Glutamatergic neuron (in vitro differentiated cells): ENCODE results near the gene NOP56. TPM values are rescaled to one million over a fixed set of nuclear protein-coding genes. Genes with fewer than 3 reads are reported as not detected.
A peak's percentile ranks its signal among the peaks of the same experiment; 100 is the strongest.

ENCODE experiments used
- DNase-seq: peaks from one replicate; pipeline ENCODE4 v3.0.0; 2022
- H3K27ac Mint-ChIP-seq: one replicate; pipeline ENCODE4 v1.8.0; 2020; ENCODE audit warnings: mild to moderate bottlenecking, mixed read lengths, inconsistent platforms; ENCODE audit not compliant: unreplicated experiment
- H3K27me3 Mint-ChIP-seq: one replicate; pipeline ENCODE4 v1.8.0; 2020; ENCODE audit warnings: mild to moderate bottlenecking, moderate library complexity, mixed read lengths, inconsistent platforms; ENCODE audit not compliant: unreplicated experiment
- H3K36me3 Mint-ChIP-seq: one replicate; pipeline ENCODE4 v1.8.0; 2020; ENCODE audit warnings: mild to moderate bottlenecking, mixed read lengths, inconsistent platforms; ENCODE audit not compliant: unreplicated experiment
- H3K4me1 Mint-ChIP-seq: one replicate; pipeline ENCODE4 v1.8.0; 2020; ENCODE audit warnings: mild to moderate bottlenecking, low read depth, mixed read lengths, inconsistent platforms; ENCODE audit not compliant: unreplicated experiment
- H3K4me3 Mint-ChIP-seq: one replicate; pipeline ENCODE4 v1.8.0; 2020; ENCODE audit warnings: mild to moderate bottlenecking, mixed read lengths, inconsistent platforms; ENCODE audit not compliant: unreplicated experiment
- H3K9me3 Mint-ChIP-seq: one replicate; pipeline ENCODE4 v1.8.0; 2020; ENCODE audit warnings: mild to moderate bottlenecking, moderate library complexity, mixed read lengths, inconsistent platforms; ENCODE audit not compliant: unreplicated experiment
- CTCF ChIP-seq: fragments of 200-600 bp; sonication (generic); IDR thresholded peaks from one replicate; pipeline ENCODE4 v1.5.0; 2021; ENCODE audit not compliant: partially characterized antibody, unreplicated experiment
- total RNA-seq: library from RNA; stranded (reverse); fragmentation: NEBNext Ultra II Directional; extraction: Animal tissue kit (Norgen Biotek cat#: 25700); gene quantifications from one replicate; pipeline ENCODE4 v1.2.1, GENCODE V29; 2021; ENCODE audit not compliant: unreplicated experiment

The NOP56 gene
- total RNA-seq, 1 donor from 2014 or later = 185 TPM

GRCh38 chr20:2687514-2687913 is 35.1 kb downstream of the NOP56 start:
- Mint-ChIP-seq H3K27ac (no peak overlapping the region), H3K4me3 (no peak overlapping the region), H3K27me3 (peaks cover 34% of the 10 kb centered on the region), H3K9me3 (peaks cover 11% of the 10 kb centered on the region), H3K4me1 (peaks cover 3% of the 10 kb centered on the region), H3K36me3 (peaks cover 8% of the 10 kb centered on the region)
- DNase-seq = no peak
- no peak for TF ChIP-seq CTCF

DNA sequence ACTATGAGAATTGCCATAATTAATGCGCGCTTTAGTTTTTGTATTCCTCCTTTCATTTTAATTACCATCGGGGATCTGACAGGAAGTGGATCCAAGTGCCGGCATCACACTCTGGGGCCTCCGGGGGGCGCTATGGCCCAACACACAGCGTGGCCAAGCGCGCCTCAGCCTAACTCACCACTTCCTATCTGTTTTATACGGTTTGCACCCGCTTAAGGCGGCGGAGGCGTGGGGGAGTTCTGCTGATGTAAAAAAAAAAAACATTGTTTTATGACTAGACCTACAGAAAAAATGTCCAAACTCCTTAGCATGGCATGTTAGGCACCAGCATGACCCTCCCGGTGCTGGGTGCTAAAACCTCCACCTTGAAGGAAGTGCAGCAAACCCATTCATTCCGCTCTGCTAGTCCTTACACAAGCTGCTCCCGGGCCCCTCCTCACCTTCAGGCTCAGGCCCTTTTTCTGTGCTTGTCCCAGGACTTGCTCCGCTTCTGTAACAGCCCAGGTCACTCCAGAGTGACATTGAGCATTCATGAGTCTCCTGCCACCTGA is 35.7 kb downstream of the NOP56 start:
- DNase-seq = peak; percentile 79
- peak; percentile 79 for TF ChIP-seq CTCF
- H3K9me3 Mint-ChIP-seq = peaks cover 11% of the 10 kb centered on the region
- H3K4me3 Mint-ChIP-seq = no peak overlapping the region
- peaks cover 8% of the 10 kb centered on the region for H3K36me3 Mint-ChIP-seq
- H3K27me3 Mint-ChIP-seq = peaks cover 33% of the 10 kb centered on the region
- no peak overlapping the region for H3K27ac Mint-ChIP-seq
- peaks cover 3% of the 10 kb centered on the region for H3K4me1 Mint-ChIP-seq

DNA sequence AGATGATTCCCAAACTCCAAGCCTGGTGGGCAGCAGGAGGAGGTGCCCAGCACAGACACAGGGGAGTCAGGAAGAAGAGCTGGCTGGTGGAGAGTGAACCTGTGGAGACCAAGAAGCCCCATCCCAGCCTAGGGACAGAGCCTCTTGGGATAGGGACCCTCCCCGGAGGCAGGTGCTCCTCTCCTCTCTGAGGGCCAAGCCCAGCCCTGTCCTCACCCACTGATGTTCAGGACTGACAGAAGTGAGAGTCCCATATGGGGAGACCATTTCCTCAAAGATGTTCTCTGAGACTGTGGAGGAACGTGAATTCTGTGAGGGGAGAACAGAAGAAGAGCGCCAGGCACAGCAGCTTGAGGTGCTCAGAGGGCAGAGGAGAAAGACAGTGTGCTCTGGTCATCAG is 37.8 kb downstream of the NOP56 start:
- Mint-ChIP-seq H3K4me3 (no peak overlapping the region), H3K27me3 (peaks cover 43% of the 10 kb centered on the region), H3K4me1 (peaks cover 5% of the 10 kb centered on the region), H3K36me3 (peaks cover 8% of the 10 kb centered on the region), H3K9me3 (peaks cover 11% of the 10 kb centered on the region), H3K27ac (no peak overlapping the region)
- no peak for DNase-seq
- TF ChIP-seq CTCF = no peak

- H3K36me3 Mint-ChIP-seq = peaks cover 11% of the 10 kb centered on the region
- TF ChIP-seq CTCF = no peak
- no peak for DNase-seq
- peak overlapping the region; percentile 20 for H3K27ac Mint-ChIP-seq
- H3K4me1 Mint-ChIP-seq = peaks cover 6% of the 10 kb centered on the region
- peak overlapping the region; percentile 98 for H3K4me3 Mint-ChIP-seq
- H3K27me3 Mint-ChIP-seq = peaks cover 47% of the 10 kb centered on the region
- H3K9me3 Mint-ChIP-seq = peaks cover 11% of the 10 kb centered on the region
Measured at GRCh38 chr20:2690718-2691117, 38.3 kb downstream of the NOP56 start.

GRCh38 chr20:2691127-2691526 is 38.7 kb downstream of the NOP56 start:
- Mint-ChIP-seq H3K4me1 (peaks cover 7% of the 10 kb centered on the region), H3K27me3 (peaks cover 50% of the 10 kb centered on the region), H3K4me3 (peak overlapping the region; percentile 98), H3K27ac (peak overlapping the region; percentile 25), H3K9me3 (peaks cover 11% of the 10 kb centered on the region), H3K36me3 (peaks cover 15% of the 10 kb centered on the region)
- TF ChIP-seq CTCF = no peak
- no peak for DNase-seq
